A549 (cell line): ENCODE results near the gene TRABD2A. TPM values are rescaled to one million over a fixed set of nuclear protein-coding genes. Genes with fewer than 3 reads are reported as not detected.

ENCODE experiments used
- ATAC-seq, 2 experiments: fragments of 200-7000 bp in 1 of 2; fragments of >200 bp in 1 of 2; cut with Nextera tagmentation in 1 of 2; cut with Tn5 transposase in 1 of 2; 3 replicates each; pipeline versions ENCODE4 v1.8.0 to v1.9.1; 2018 to 2020; ENCODE audit warnings: mild to moderate bottlenecking in 1 of 2, moderate library complexity in 1 of 2
- CTCF ChIA-PET: fragments of 300-600 bp; sonication (Branson Sonifier 250); formaldehyde crosslinking; extraction: SDS; loops from one replicate; lab custom pipeline; 2021; ENCODE audit warnings: antibody characterized with exemption, inconsistent platforms; lab: Yijun Ruan, JAX
- POLR2A ChIA-PET: fragments of 350-600 bp; formaldehyde crosslinking; extraction: SDS; loops from one replicate; lab custom pipeline; 2021; ENCODE audit warnings: antibody characterized with exemption, inconsistent platforms; lab: Yijun Ruan, JAX
- DNase-seq, 2 experiments: peaks; one replicate each; pipeline versions ENCODE4 v3.0.0 to v3.0.0-alpha.2; 2011 to 2016; ENCODE audit warnings: low read depth in 1 of 2, low spot score in 1 of 2
- FAIRE-seq: peaks from 2 replicates; lab custom pipeline; 2011; peaks lifted over from hg19 to GRCh38; lab: Jason Lieb, UNC
- H3K27ac ChIP-seq, 2 experiments: fragments of >200 bp; sonication (Bioruptor Twin); formaldehyde crosslinking; 3 replicates each; pipeline ENCODE4 v1.5.1; 2016 to 2017
- H3K4me1 ChIP-seq: fragments of >200 bp; sonication (Bioruptor Twin); formaldehyde crosslinking; 3 replicates; pipeline ENCODE4 v1.6.1; 2016
- H3K4me2 ChIP-seq: fragments of >200 bp; sonication (Bioruptor Twin); formaldehyde crosslinking; 3 replicates; pipeline ENCODE4 v1.6.1; 2016
- H3K4me3 ChIP-seq: fragments of >200 bp; sonication (Bioruptor Twin); formaldehyde crosslinking; 3 replicates; pipeline ENCODE4 v1.5.1; 2016
- H3K9me3 ChIP-seq: fragments of >200 bp; sonication (Bioruptor Twin); formaldehyde crosslinking; 3 replicates; pipeline ENCODE4 v1.6.1; 2016
- ATOH8 ChIP-seq: fragments of 250-450 bp; sonication (Bioruptor Pico); IDR thresholded peaks from 2 replicates; pipeline ENCODE4 v1.5.0; 2020; ENCODE audit warnings: low read depth, mild to moderate bottlenecking, moderate library complexity
- CEBPB ChIP-seq, 2 experiments: fragments of >200 bp in 1 of 2; sonication (Bioruptor Twin) in 1 of 2; formaldehyde crosslinking in 1 of 2; IDR thresholded peaks; 2 replicates each; pipeline ENCODE4 v1.6.1; 2012 to 2016
- CTCF ChIP-seq: fragments of >200 bp; sonication (Bioruptor Twin); formaldehyde crosslinking; IDR thresholded peaks from 3 replicates; pipeline ENCODE4 v1.5.1; 2016
- EHF ChIP-seq: fragments of 250-450 bp; sonication (Bioruptor Pico); IDR thresholded peaks from 2 replicates; pipeline ENCODE4 v1.5.0; 2020; ENCODE audit warnings: mild to moderate bottlenecking
- FOSB ChIP-seq: fragments of 250-450 bp; sonication (Bioruptor Pico); IDR thresholded peaks from 2 replicates; pipeline ENCODE4 v1.5.0; 2020; ENCODE audit warnings: mild to moderate bottlenecking, moderate library complexity
- FOSL2 ChIP-seq, 2 experiments: fragments of 450-650 bp in 1 of 2; fragments of >200 bp in 1 of 2; sonication (Bioruptor Twin) in 1 of 2; formaldehyde crosslinking; IDR thresholded peaks; 2 replicates each; pipeline versions ENCODE4 v1.5.0 to v1.6.1; 2016 to 2020; ENCODE audit warnings: mild to moderate bottlenecking in 1 of 2, moderate library complexity in 1 of 2
- FOXS1 ChIP-seq: fragments of 250-450 bp; sonication (Bioruptor Pico); IDR thresholded peaks from 2 replicates; pipeline ENCODE4 v1.5.0; 2020; ENCODE audit warnings: mild to moderate bottlenecking, moderate library complexity
- HES2 ChIP-seq: fragments of >200 bp; sonication (Bioruptor Twin); formaldehyde crosslinking; IDR thresholded peaks from 2 replicates; pipeline ENCODE4 v1.6.1; 2016
- HMGXB4 ChIP-seq: fragments of 250-450 bp; sonication (Bioruptor Pico); IDR thresholded peaks from 2 replicates; pipeline ENCODE4 v1.5.0; 2021; ENCODE audit warnings: mild to moderate bottlenecking, moderate library complexity, borderline replicate concordance
- HOXA7 ChIP-seq: fragments of 250-450 bp; sonication (Bioruptor Pico); IDR thresholded peaks from 2 replicates; pipeline ENCODE4 v1.5.0; 2020; ENCODE audit warnings: mild to moderate bottlenecking, moderate library complexity
- HOXB13 ChIP-seq: fragments of 250-450 bp; sonication (Bioruptor Pico); IDR thresholded peaks from 2 replicates; pipeline ENCODE4 v1.5.0; 2020; ENCODE audit warnings: low read depth, mild to moderate bottlenecking, moderate library complexity
- HOXB5 ChIP-seq: fragments of 250-450 bp; sonication (Bioruptor Pico); IDR thresholded peaks from 2 replicates; pipeline ENCODE4 v1.5.0; 2020; ENCODE audit warnings: mild to moderate bottlenecking, moderate library complexity
- MAZ ChIP-seq: fragments of 150-350 bp; IDR thresholded peaks from 2 replicates; pipeline ENCODE4 v1.6.1; 2014; ENCODE audit warnings: antibody characterized with exemption, low read depth, low read length, borderline replicate concordance
- NFE2L2 ChIP-seq: fragments of 150-350 bp; conservative IDR thresholded peaks from 2 replicates; pipeline ENCODE4 v1.6.1; 2014; ENCODE audit warnings: low read length
- NPAS2 ChIP-seq: fragments of 250-450 bp; sonication (Bioruptor Pico); IDR thresholded peaks from 2 replicates; pipeline ENCODE4 v1.8.0; 2022; ENCODE audit warnings: mild to moderate bottlenecking, moderate library complexity, borderline replicate concordance
- NR3C1 ChIP-seq: fragments of >200 bp; sonication (Bioruptor Twin); formaldehyde crosslinking; IDR thresholded peaks from 3 replicates; pipeline ENCODE4 v1.6.1; 2017
- PHF8 ChIP-seq: fragments of 200-600 bp; sonication (generic); IDR thresholded peaks from 2 replicates; pipeline ENCODE4 v1.6.1; 2016; ENCODE audit warnings: low read depth, mild to moderate bottlenecking, antibody characterized with exemption, moderate library complexity, borderline replicate concordance
- POLR2A ChIP-seq: IDR thresholded peaks from 2 replicates; pipeline ENCODE4 v1.6.1; 2012; ENCODE audit warnings: mild to moderate bottlenecking, low read length
- POLR2AphosphoS2 ChIP-seq: conservative IDR thresholded peaks from 2 replicates; pipeline ENCODE4 v1.6.1; 2012; ENCODE audit warnings: low read length, improper control_type of control experiment, inconsistent platforms
- RARB ChIP-seq: fragments of 250-450 bp; sonication (Bioruptor Pico); IDR thresholded peaks from 2 replicates; pipeline ENCODE4 v1.8.0; 2021; ENCODE audit warnings: mild to moderate bottlenecking, moderate library complexity
- RCOR1 ChIP-seq: fragments of 150-350 bp; IDR thresholded peaks from 2 replicates; pipeline ENCODE4 v1.6.1; 2014; ENCODE audit warnings: antibody characterized with exemption, low read length, low read depth
- RNF2 ChIP-seq: fragments of 200-600 bp; sonication (generic); IDR thresholded peaks from 2 replicates; pipeline ENCODE4 v1.6.1; 2016; ENCODE audit warnings: low read depth, mild to moderate bottlenecking, antibody characterized with exemption, moderate library complexity, borderline replicate concordance
- ZFP36 ChIP-seq: fragments of 450-650 bp; IDR thresholded peaks from 2 replicates; pipeline ENCODE4 v1.6.1; 2014; ENCODE audit warnings: borderline replicate concordance; ENCODE audit not compliant: partially characterized antibody
- ZNF302 ChIP-seq: fragments of 250-450 bp; sonication (Bioruptor Pico); IDR thresholded peaks from 2 replicates; pipeline ENCODE4 v1.9.0; 2021; ENCODE audit warnings: inconsistent platforms, mild to moderate bottlenecking, moderate library complexity
- WGBS: methylation state at CpG from one replicate; pipeline ENCODE4 v1.1.6; 2017; ENCODE audit errors: missing lambda C conversion rate; 5-methylcytosine and 5-hydroxymethylcytosine counted together
- polyA plus RNA-seq, 4 experiments: library from polyadenylated mRNA; depleted of rRNA in 3 of 4; stranded (reverse); fragments of >200 nt; fragmentation: RNase III in 1 of 4; extraction: RNeasy Plus Mini Kit Qiagen cat#74134 plus additional on column Dnase treatment in 1 of 4; gene quantifications; 2 replicates in 3 of 4; 3 replicates in 1 of 4; pipeline ENCODE4 v1.2.3, GENCODE V29; 2011 to 2017
- TF ChIP-seq, protein P1 (sequence below): IDR thresholded peaks from 2 replicates; pipeline ENCODE4 v1.6.1; 2012; ENCODE audit warnings: low read depth, borderline replicate concordance
- TF ChIP-seq, protein P2 (sequence below): IDR thresholded peaks from 2 replicates; pipeline ENCODE4 v1.6.1; 2012

TRABD2A gene
- polyA plus RNA-seq, 2 of the 4 experiments (the other 2 are of a cell fraction), result 6.1 to 7.1 TPM

- TF ChIP-seq RCOR1, result no peak
- TF ChIP-seq PHF8, result no peak
- no peak for TF ChIP-seq ZFP36
- no peak for TF ChIP-seq EHF (CRISPR knock-in tag)
- no peak for TF ChIP-seq FOXS1
- TF ChIP-seq CTCF, result no peak
- TF ChIP-seq FOSB, result no peak
- no peak for TF ChIP-seq ATOH8 (CRISPR knock-in tag)
- no peak for TF ChIP-seq ZNF302 (CRISPR knock-in tag)
- no peak for TF ChIP-seq NFE2L2
- TF ChIP-seq, protein P1, sequence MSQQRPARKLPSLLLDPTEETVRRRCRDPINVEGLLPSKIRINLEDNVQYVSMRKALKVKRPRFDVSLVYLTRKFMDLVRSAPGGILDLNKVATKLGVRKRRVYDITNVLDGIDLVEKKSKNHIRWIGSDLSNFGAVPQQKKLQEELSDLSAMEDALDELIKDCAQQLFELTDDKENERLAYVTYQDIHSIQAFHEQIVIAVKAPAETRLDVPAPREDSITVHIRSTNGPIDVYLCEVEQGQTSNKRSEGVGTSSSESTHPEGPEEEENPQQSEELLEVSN, result no peak
- TF ChIP-seq, protein P2, sequence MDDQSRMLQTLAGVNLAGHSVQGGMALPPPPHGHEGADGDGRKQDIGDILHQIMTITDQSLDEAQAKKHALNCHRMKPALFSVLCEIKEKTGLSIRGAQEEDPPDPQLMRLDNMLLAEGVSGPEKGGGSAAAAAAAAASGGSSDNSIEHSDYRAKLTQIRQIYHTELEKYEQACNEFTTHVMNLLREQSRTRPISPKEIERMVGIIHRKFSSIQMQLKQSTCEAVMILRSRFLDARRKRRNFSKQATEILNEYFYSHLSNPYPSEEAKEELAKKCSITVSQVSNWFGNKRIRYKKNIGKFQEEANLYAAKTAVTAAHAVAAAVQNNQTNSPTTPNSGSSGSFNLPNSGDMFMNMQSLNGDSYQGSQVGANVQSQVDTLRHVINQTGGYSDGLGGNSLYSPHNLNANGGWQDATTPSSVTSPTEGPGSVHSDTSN, result no peak
- no peak for TF ChIP-seq RNF2
- TF ChIP-seq CEBPB (IDR thresholded peaks at IDR 0.05), result no peak
- no peak for TF ChIP-seq RARB (CRISPR knock-in tag)
- no peak for TF ChIP-seq HOXB5 (CRISPR knock-in tag)
- TF ChIP-seq MAZ, result no peak
- TF ChIP-seq POLR2A, result no peak
- ChIA-PET CTCF (interaction anchor here (1.8 to 2.2 kb wide), 2 partner anchors 13 to 31 kb away, joined by 5 to 14 read pairs; partner anchors contain the start of gene TRABD2A), POLR2A (interaction anchor here (1.3 kb wide), 1 partner anchor 10 kb away, joined by 3 read pairs; the partner anchor contains the start of gene TMSB10)
- H3K9me3 ChIP-seq, result no peaks in the 10 kb centered on the region
- H3K27ac ChIP-seq, result peak overlapping the region in 1 of 2 experiments; percentile 38; a peak in 3 of 6 replicates
- DNase-seq, result no peak
- no peak for FAIRE-seq
- peaks cover 20% of the 10 kb centered on the region for H3K4me1 ChIP-seq
- no peak overlapping the region for H3K4me2 ChIP-seq
- peak in 1 of 2 experiments; percentile 14; a peak in 2 of 6 replicates for ATAC-seq
- WGBS, result 65% methylated on average over 7 of the region's 7 CpGs
- no peak overlapping the region for H3K4me3 ChIP-seq
Measured at GRCh38 chr2:84894758-84895520, 14.1 kb upstream of the TRABD2A start.

DNA sequence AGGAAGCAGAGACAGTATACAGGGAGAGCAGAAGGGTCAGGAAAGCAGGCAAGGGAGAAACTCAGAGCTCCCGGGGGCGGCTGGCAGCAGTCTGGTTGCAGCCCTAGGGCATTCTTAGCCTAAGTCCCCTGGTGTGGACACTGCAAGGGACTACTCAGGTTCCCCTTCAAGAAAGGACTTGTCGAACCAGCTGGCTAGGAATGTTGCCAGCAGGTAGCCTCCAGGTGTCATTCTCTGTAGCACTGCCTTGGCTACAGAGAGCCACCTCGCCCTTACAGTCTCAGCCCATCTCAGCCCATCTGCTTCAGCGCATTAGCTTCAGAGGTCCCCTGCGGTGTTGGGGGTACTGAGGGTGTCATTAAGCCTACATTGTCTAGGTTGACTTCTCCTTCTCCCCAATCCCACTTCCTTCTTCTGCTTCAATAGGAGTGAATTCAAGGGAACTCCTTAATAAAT lies 13.3 kb upstream of the TRABD2A start:
- FAIRE-seq, result no peak
- ChIA-PET POLR2A (interaction anchor here (1.5 kb wide), 1 partner anchor 13 kb away, joined by 4 read pairs; no protein-coding TSS in a partner anchor), CTCF (interaction anchor here (1.2 to 2.2 kb wide), 3 partner anchors 13 to 405 kb away, joined by 3 to 14 read pairs (median 5); partner anchors contain the start of gene TRABD2A)
- Histone ChIP-seq H3K9me3 (no peaks in the 10 kb centered on the region), H3K4me1 (peaks cover 20% of the 10 kb centered on the region), H3K4me3 (no peak overlapping the region), H3K27ac (peak overlapping the region in 1 of 2 experiments; percentile 3; a peak in 1 of 6 replicates), H3K4me2 (no peak overlapping the region)
- 87% methylated on average over 6 of the region's 6 CpGs for WGBS
- peak in 1 of 2 experiments; percentile 17; a peak in 3 of 6 replicates for ATAC-seq
- no peak for DNase-seq
- TF ChIP-seq NFE2L2 (no peak), HES2 (no peak), FOSL2 (IDR thresholded peaks at IDR 0.05) (no peak), FOSL2 (CRISPR knock-in tag; IDR thresholded peaks at IDR 0.05) (no peak), FOSB (no peak), HOXA7 (CRISPR knock-in tag) (no peak), NPAS2 (CRISPR knock-in tag) (no peak), NR3C1 (no peak), PHF8 (no peak), POLR2AphosphoS2 (no peak), HOXB13 (CRISPR knock-in tag) (no peak), HMGXB4 (CRISPR knock-in tag) (no peak)
